Heart right ventricle (tissue), 16 donors: ENCODE measurements around the gene GATD1. TPM values are rescaled to one million over a fixed set of nuclear protein-coding genes. Genes with fewer than 3 reads are reported as not detected.

Experiments
- ATAC-seq, 8 donors: fragments of 200-7000 bp; cut with Tn5 transposase; one replicate each; pipeline ENCODE4 v1.9.1; 2020; ENCODE audit warnings: mild to moderate bottlenecking in 8 of 8, moderate library complexity in 8 of 8, moderate number of reproducible peaks in 1 of 8
- DNase-seq, 2 donors: peaks; one replicate each; pipeline ENCODE4 v3.0.0-alpha.2; 2020
- H3K27ac ChIP-seq, 10 donors: fragments of 200-600 bp; sonication (generic) in 2 of 10; one replicate each; pipeline versions ENCODE4 v1.5.0 to v1.8.0; 2020 to 2022; ENCODE audit warnings: mild to moderate bottlenecking in 3 of 10
- H3K27me3 ChIP-seq, 7 donors: fragments of 200-600 bp; one replicate each; pipeline ENCODE4 v1.8.0; 2021 to 2022; ENCODE audit warnings: mild to moderate bottlenecking in 2 of 7
- H3K36me3 ChIP-seq, 9 donors: fragments of 200-600 bp; sonication (generic) in 1 of 9; one replicate each; pipeline versions ENCODE4 v1.5.0 to v1.8.0; 2020 to 2022; ENCODE audit warnings: mild to moderate bottlenecking in 2 of 9
- H3K4me1 ChIP-seq, 9 donors: fragments of 200-600 bp; sonication (generic) in 1 of 9; one replicate each; pipeline versions ENCODE4 v1.5.0 to v1.8.0; 2020 to 2022; ENCODE audit warnings: mild to moderate bottlenecking in 4 of 9
- H3K4me3 ChIP-seq, 10 donors: fragments of 200-600 bp; sonication (generic) in 2 of 10; one replicate each; pipeline versions ENCODE4 v1.5.0 to v1.8.0; 2020 to 2022; ENCODE audit warnings: mild to moderate bottlenecking in 7 of 10, moderate library complexity in 2 of 10
- H3K9me3 ChIP-seq, 11 donors: fragments of 200-600 bp in 10 of 11; sonication (generic) in 2 of 11; one replicate each; pipeline versions ENCODE4 v1.5.0 to v1.8.0; 2013 to 2022; ENCODE audit warnings: mild to moderate bottlenecking in 2 of 11, control low read depth in 1 of 11, moderate library complexity in 1 of 11
- WGBS, 2 donors: extraction: QIAGEN DNeasy Blood & Tissue Kit; methylation state at CpG; one replicate each; pipeline ENCODE4 v1.1.7; 2013; ENCODE audit warnings: inconsistent platforms in 1 of 2; 5-methylcytosine and 5-hydroxymethylcytosine counted together
- intact Hi-C, 10 donors: fragments of 100-400 bp; cut with DNase I; formaldehyde crosslinking; loops; one replicate each; pipeline versions ENCODE4 v1.11.1 to v1.14.2; 2022
- polyA plus RNA-seq, 2 donors: library from polyadenylated mRNA; stranded (reverse); fragments of 200-250 nt; gene quantifications; one replicate each; pipeline ENCODE4 v1.2.3, GENCODE V29; 2013
- total RNA-seq, 10 donors: library from RNA; stranded (reverse); fragmentation: NEBNext Ultra II Directional in 3 of 10; extraction: Animal tissue kit (Norgen Biotek cat#: 25700) in 3 of 10; gene quantifications; one replicate each; pipeline versions ENCODE4 v1.2.1 to v1.2.4, GENCODE V29; 2021 to 2023
- TF ChIP-seq, protein P1 (sequence below), 9 donors: fragments of 200-600 bp; sonication (generic) in 2 of 9; IDR thresholded peaks; one replicate each; pipeline versions ENCODE4 v1.5.0 to v1.8.0; 2021 to 2022; ENCODE audit warnings: antibody characterized with exemption in 9 of 9, mild to moderate bottlenecking in 5 of 9, moderate library complexity in 1 of 9
- donor health status: Arrhythmogenic right ventricular cardiomyopathy.
- donor health status: ischemic (EF 13 %, LVEDD 7.1; RV severe dilation, severe dysfunction).
- donor health status: healthy with polysubstance abuse.
- donor health status: DM: no; HTN: yes; CAD: no.
- donor health status: DM: no; HTN: no; CAD: no.
- donor health status: ischemic (EF 25% LVEDD 6.9; RV normal size, moderate dysfunction).
- donor health status: ischemic (EF 25% LVEDD 5.7; RV mildly dilated, moderate dysfunction).
- donor health status: healthy.
- donor health status: DM: yes; HTN: yes; CAD: no.
- donor health status: Ischemic cardiomyopathy.
- donor health status: ischemic (EF 35%, LVEDD 5.7; RV mildly dilated, moderate dysfunction).
- donor health status: nonischemic (EF 11% LVEDD 7.7; RV severe dilation, severe dysfunction).
- donor health status: DM: yes; HTN: yes; CAD: no.
- donor health status: PGD.
- donor health status: ischemic (EF 29% LVEDD 5.4; RV normal size, mild dysfunction).
- donor health status: nonischemic (EF 23%, LVEDD 6.1; RV moderate dilation, normal function).

GATD1 gene
- total and polyA plus RNA-seq, 12 donors = 15.0 to 32.4 (median 26.0) TPM

DNA sequence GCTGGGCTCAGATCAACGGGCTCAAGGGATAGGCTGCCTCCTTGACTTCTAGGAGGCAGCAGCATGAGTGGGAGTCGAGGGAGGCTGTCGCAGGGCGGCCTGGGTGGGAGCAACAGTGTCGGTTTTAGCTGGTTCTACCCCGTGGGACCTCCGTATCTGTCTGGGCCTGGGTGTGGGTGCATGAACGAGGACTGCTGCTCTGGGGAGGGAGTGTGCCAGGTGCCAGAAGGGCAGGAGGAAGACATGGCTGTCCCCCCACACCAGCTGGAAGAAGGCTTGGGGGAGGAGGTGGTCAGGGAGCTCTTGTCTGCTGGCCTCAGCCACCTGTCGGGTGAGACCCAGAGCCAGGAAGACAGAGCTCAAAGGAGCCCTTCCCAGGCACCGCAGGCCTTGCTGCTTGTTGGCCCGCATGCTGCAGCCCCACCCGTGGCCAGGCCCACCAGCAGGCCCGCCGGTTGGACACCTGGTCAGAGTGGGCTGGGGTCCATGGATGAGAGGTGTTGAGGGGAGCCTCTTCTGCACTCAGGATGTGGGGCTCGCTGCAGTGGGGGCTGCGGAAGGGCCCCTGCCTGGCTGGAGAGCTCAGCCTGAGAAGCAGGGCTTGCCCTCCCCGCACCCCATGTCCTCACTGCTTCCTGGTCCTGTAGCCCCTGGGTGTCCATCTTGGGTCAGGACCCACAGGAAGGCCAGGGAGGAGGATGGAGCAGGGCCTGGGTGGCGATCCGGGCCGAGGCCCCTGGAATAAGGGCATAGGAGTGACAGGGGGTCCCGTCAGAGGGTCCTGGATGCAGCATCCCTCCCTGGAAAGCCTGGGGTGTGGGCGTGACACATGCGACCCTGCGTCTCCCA, 9.2 kb upstream of the GATD1 start:
- TF ChIP-seq, protein P1, sequence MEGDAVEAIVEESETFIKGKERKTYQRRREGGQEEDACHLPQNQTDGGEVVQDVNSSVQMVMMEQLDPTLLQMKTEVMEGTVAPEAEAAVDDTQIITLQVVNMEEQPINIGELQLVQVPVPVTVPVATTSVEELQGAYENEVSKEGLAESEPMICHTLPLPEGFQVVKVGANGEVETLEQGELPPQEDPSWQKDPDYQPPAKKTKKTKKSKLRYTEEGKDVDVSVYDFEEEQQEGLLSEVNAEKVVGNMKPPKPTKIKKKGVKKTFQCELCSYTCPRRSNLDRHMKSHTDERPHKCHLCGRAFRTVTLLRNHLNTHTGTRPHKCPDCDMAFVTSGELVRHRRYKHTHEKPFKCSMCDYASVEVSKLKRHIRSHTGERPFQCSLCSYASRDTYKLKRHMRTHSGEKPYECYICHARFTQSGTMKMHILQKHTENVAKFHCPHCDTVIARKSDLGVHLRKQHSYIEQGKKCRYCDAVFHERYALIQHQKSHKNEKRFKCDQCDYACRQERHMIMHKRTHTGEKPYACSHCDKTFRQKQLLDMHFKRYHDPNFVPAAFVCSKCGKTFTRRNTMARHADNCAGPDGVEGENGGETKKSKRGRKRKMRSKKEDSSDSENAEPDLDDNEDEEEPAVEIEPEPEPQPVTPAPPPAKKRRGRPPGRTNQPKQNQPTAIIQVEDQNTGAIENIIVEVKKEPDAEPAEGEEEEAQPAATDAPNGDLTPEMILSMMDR (IDR thresholded peaks at IDR 0.05) = no peak
- Histone ChIP-seq H3K9me3 (no peaks in the 10 kb centered on the region), H3K4me3 (no peak overlapping the region), H3K27me3 (peaks cover 0 to 31% (median 25%) of the 10 kb centered on the region in 7 donors), H3K36me3 (peaks cover 0 to 5% (median 0%) of the 10 kb centered on the region in 9 donors), H3K27ac (no peak overlapping the region), H3K4me1 (peaks cover 0 to 18% (median 9%) of the 10 kb centered on the region in 9 donors)
- no peak for DNase-seq
- intact Hi-C loops = no loop called here
- 75 to 80% methylated on average over 23 to 24 of the region's 24 CpGs for WGBS, 2 donors
- ATAC-seq = no peak

DNA sequence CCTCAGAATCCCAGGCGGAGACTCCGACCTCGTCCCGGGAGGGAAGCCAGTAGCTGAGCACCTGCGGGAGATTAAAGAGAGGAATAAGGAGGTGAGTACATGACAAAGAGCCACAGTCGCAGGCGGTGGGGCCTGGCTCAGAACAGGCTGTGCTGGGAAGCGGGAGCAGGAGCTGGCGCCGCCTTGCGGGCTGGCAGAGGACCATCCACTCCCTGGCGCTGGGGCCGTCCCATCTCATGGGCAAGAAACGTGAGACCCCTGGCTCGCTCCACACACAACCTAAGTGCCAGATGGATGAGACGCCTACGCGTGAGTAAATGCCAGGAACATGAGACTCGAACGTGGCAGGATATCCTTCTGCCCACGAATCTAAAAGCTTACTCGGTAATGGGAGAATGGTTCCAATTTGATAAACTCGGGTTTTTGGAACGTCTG, 6.3 kb upstream of the GATD1 start:
- Histone ChIP-seq H3K36me3 (peaks cover 0 to 6% (median 0%) of the 10 kb centered on the region in 9 donors), H3K27ac (peak overlapping the region in 4 of 10 donors; percentile 1 to 35 (median 12)), H3K4me1 (peaks cover 0 to 22% (median 14%) of the 10 kb centered on the region in 9 donors), H3K4me3 (no peak overlapping the region), H3K27me3 (peaks cover 0 to 11% (median under 1%) of the 10 kb centered on the region in 7 donors), H3K9me3 (no peaks in the 10 kb centered on the region)
- intact Hi-C loops = no loop called here
- 25 to 32% methylated on average over 24 of the region's 24 CpGs for WGBS, 2 donors
- DNase-seq = peak; percentile 57 to 72
- TF ChIP-seq, protein P1 (IDR thresholded peaks at IDR 0.05) = peak in 8 of 9 donors; percentile 21 to 72 (median 63)
- ATAC-seq = peak; percentile 45 to 85 (median 80)

DNA sequence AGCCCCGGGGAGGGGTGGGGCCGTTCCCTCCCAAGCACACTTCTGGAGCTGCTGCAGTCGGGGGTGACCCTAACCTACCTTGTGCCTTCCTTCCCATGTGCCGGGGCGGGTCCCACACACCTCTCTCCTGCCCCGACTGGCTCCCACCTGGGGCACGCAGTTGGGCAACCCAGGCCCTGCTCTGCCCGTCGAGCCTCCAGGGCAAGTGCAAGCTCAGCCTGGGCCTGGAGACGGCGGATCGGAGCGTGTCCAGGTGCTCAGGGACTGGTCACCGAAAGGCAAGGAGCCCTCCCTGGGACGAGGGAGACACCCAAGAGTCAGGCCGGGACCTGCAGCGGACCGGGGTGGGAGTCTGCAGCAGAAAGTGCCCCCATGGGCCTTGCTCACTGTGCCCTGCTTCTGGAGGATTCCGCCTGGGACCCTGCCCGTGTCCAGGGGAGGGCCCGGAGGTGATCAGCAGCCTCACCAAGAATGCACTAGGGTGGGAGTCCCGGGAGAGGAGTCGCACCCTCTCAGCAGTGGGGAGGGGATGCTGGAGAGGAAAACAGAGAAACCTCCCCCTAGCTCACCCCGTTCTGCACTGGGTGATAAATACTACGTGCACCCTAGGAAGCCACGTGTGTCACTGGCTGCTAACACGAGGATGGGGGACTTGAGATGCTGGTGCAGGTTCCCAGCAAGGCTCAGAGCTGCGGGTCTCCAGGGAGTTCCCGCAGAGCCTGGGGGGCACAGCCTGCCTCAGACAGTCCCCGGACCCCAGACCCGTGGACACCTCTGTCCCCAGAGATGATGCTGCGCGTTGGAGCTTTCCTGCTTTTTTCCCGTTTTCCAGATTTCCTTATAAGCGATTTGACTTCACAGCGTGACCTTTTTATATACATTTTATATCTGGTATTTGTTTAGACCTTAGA, 5.2 kb upstream of the GATD1 start:
- H3K27ac ChIP-seq = no peak overlapping the region
- H3K4me1 ChIP-seq = peaks cover 0 to 33% (median 21%) of the 10 kb centered on the region in 9 donors
- intact Hi-C loops = no loop called here
- TF ChIP-seq, protein P1 (IDR thresholded peaks at IDR 0.05) = no peak
- H3K36me3 ChIP-seq = peaks cover 0 to 6% (median 0%) of the 10 kb centered on the region in 9 donors
- peak in 1 of 2 donors; percentile 15 for DNase-seq
- H3K4me3 ChIP-seq = no peak overlapping the region
- WGBS, 2 donors = 75 to 76% methylated on average over 36 of the region's 36 CpGs
- no peak for ATAC-seq
- H3K9me3 ChIP-seq = no peaks in the 10 kb centered on the region
- H3K27me3 ChIP-seq = peaks cover 0 to 1% (median 0%) of the 10 kb centered on the region in 7 donors
